SK-N-SH (cell line): ENCODE measurements around the gene GUK1. TPM values are rescaled to one million over a fixed set of nuclear protein-coding genes. Genes with fewer than 3 reads are reported as not detected.

Source experiments
- CTCF ChIA-PET: fragments of 300-600, 350-600 bp; formaldehyde crosslinking; extraction: SDS; loops from one replicate; lab custom pipeline; 2021; lab: Yijun Ruan, JAX
- POLR2A ChIA-PET: fragments of 350-600 bp; sonication (Branson Sonifier 250); formaldehyde crosslinking; extraction: SDS; loops from one replicate; lab custom pipeline; 2020; ENCODE audit warnings: antibody characterized with exemption, inconsistent platforms; lab: Yijun Ruan, JAX
- DNase-seq: peaks from one replicate; pipeline ENCODE4 v3.0.0; 2012
- H2AFZ ChIP-seq: fragments of 200-600 bp; sonication (generic); 2 replicates; pipeline ENCODE4 v1.8.1; 2016; ENCODE audit warnings: antibody characterized with exemption, mild to moderate bottlenecking, low read depth
- H3F3A ChIP-seq: fragments of 200-600 bp; sonication (generic); replicated peaks from 2 replicates; pipeline ENCODE3; 2016; ENCODE audit warnings: antibody characterized with exemption, mild to moderate bottlenecking; ENCODE audit not compliant: insufficient read depth
- H3K27ac ChIP-seq, 2 experiments: fragments of 200-500 bp in 1 of 2; fragments of 200-600 bp in 1 of 2; sonication (Bioruptor generic) in 1 of 2; sonication (generic), shearing (Covaris generic) in 1 of 2; 2 replicates each; pipeline versions ENCODE4 v1.5.1 to v1.6.1; 2014 to 2016; ENCODE audit warnings: low read depth in 2 of 2, inconsistent platforms in 1 of 2, low read length in 1 of 2, mild to moderate bottlenecking in 1 of 2, mixed read lengths in 1 of 2
- H3K27me3 ChIP-seq: fragments of 200-600 bp; sonication (generic), shearing (Covaris generic); 2 replicates; pipeline ENCODE4 v1.6.1; 2016; ENCODE audit warnings: mixed run types; ENCODE audit not compliant: insufficient read depth
- H3K36me3 ChIP-seq, 2 experiments: fragments of 200-500 bp in 1 of 2; fragments of 200-600 bp in 1 of 2; sonication (Bioruptor generic) in 1 of 2; sonication (generic) in 1 of 2; replicated peaks in 1 of 2; 2 replicates each; pipeline versions ENCODE3 to v1.5.1; 2014 to 2016; ENCODE audit warnings: low read length in 1 of 2, mild to moderate bottlenecking in 1 of 2; ENCODE audit not compliant: insufficient read depth in 2 of 2, control insufficient read depth in 1 of 2
- H3K4me1 ChIP-seq, 2 experiments: fragments of 200-500 bp in 1 of 2; fragments of 200-600 bp in 1 of 2; sonication (Bioruptor generic) in 1 of 2; sonication (generic), shearing (Covaris generic) in 1 of 2; 2 replicates each; pipeline versions ENCODE4 v1.5.1 to v1.6.1; 2014 to 2016; ENCODE audit warnings: low read depth in 1 of 2, low read length in 1 of 2, mixed run types in 1 of 2; ENCODE audit not compliant: insufficient read depth in 2 of 2, control insufficient read depth in 1 of 2
- H3K4me2 ChIP-seq: fragments of 200-600 bp; sonication (generic), shearing (Covaris generic); 2 replicates; pipeline ENCODE4 v1.6.1; 2017; ENCODE audit warnings: mixed run types
- H3K4me3 ChIP-seq, 2 experiments: fragments of 200-500 bp in 1 of 2; fragments of 200-600 bp in 1 of 2; sonication (Bioruptor generic) in 1 of 2; sonication (generic), shearing (Covaris generic) in 1 of 2; 2 replicates each; pipeline versions ENCODE4 v1.5.1 to v1.8.1; 2014 to 2016; ENCODE audit warnings: low read depth in 2 of 2, inconsistent platforms in 1 of 2, low read length in 1 of 2, mild to moderate bottlenecking in 1 of 2, mixed read lengths in 1 of 2, moderate library complexity in 1 of 2
- H3K79me2 ChIP-seq: fragments of 200-600 bp; sonication (generic); 2 replicates; pipeline ENCODE4 v1.8.1; 2017; ENCODE audit warnings: mild to moderate bottlenecking; ENCODE audit not compliant: insufficient read depth
- H3K9ac ChIP-seq: fragments of 200-600 bp; sonication (generic); 2 replicates; pipeline ENCODE4 v1.6.1; 2017; ENCODE audit warnings: mixed run types
- H3K9me2 ChIP-seq: fragments of 200-600 bp; sonication (generic); 2 replicates; pipeline ENCODE4 v1.6.1; 2017; ENCODE audit warnings: mixed run types
- H3K9me3 ChIP-seq: fragments of 200-600 bp; sonication (generic); 2 replicates; pipeline ENCODE4 v1.6.1; 2017; ENCODE audit warnings: mixed run types, mild to moderate bottlenecking, moderate library complexity
- H4K20me1 ChIP-seq: fragments of 200-600 bp; sonication (generic); 2 replicates; pipeline ENCODE4 v1.6.1; 2017; ENCODE audit warnings: mild to moderate bottlenecking, mixed run types; ENCODE audit not compliant: insufficient read depth
- CHD2 ChIP-seq: fragments of 150-350 bp; IDR thresholded peaks from 2 replicates; pipeline ENCODE4 v1.6.1; 2018; ENCODE audit warnings: low read length; ENCODE audit not compliant: partially characterized antibody
- CTCF ChIP-seq: fragments of 200-600 bp; sonication (generic); IDR thresholded peaks from 2 replicates; pipeline ENCODE4 v1.6.1; 2017; ENCODE audit warnings: antibody characterized with exemption, mild to moderate bottlenecking, moderate library complexity
- EP300 ChIP-seq, 2 experiments: IDR thresholded peaks; 2 replicates each; pipeline versions ENCODE4 v1.4.0 to v1.6.1; 2012; ENCODE audit warnings: borderline replicate concordance in 1 of 2, low read depth in 1 of 2, low read length in 1 of 2
- FOXM1 ChIP-seq: IDR thresholded peaks from 2 replicates; pipeline ENCODE4 v1.4.0; 2012; ENCODE audit warnings: low read depth, mild to moderate bottlenecking
- JUND ChIP-seq: IDR thresholded peaks from 2 replicates; pipeline ENCODE4 v1.4.0; 2012
- MEF2A ChIP-seq: IDR thresholded peaks from 2 replicates; pipeline ENCODE4 v1.4.0; 2012; ENCODE audit warnings: low read depth, borderline replicate concordance
- NFIC ChIP-seq: IDR thresholded peaks from 2 replicates; pipeline ENCODE4 v1.4.0; 2012; ENCODE audit warnings: borderline replicate concordance
- RFX5 ChIP-seq: IDR thresholded peaks from 2 replicates; pipeline ENCODE4 v1.6.1; 2012; ENCODE audit warnings: mild to moderate bottlenecking, improper control_type of control experiment, low read length
- SMC3 ChIP-seq: IDR thresholded peaks from 2 replicates; pipeline ENCODE4 v1.6.1; 2012; ENCODE audit warnings: low read depth, low read length, improper control_type of control experiment
- TAF1 ChIP-seq: IDR thresholded peaks from 2 replicates; pipeline ENCODE4 v1.6.1; 2012; ENCODE audit warnings: low read depth, mild to moderate bottlenecking, low read length, moderate library complexity, borderline replicate concordance
- TCF12 ChIP-seq: IDR thresholded peaks from 2 replicates; pipeline ENCODE4 v1.4.0; 2012
- TEAD4 ChIP-seq: IDR thresholded peaks from 2 replicates; pipeline ENCODE4 v1.4.0; 2012; ENCODE audit warnings: mild to moderate bottlenecking, borderline replicate concordance; ENCODE audit not compliant: insufficient read depth
- WGBS: methylation state at CpG from one replicate; pipeline ENCODE4 v1.1.6; 2017; ENCODE audit warnings: low lambda C conversion rate; 5-methylcytosine and 5-hydroxymethylcytosine counted together
- polyA plus RNA-seq, 3 experiments: library from polyadenylated mRNA; depleted of rRNA; stranded (reverse); fragments of >200 nt; gene quantifications; 2 replicates each; pipeline ENCODE4 v1.2.3, GENCODE V29; 2012
- small RNA-seq, 7 experiments: library from RNA; depleted of rRNA; stranded (forward); fragments of <200 nt; gene quantifications; one replicate each; pipeline ENCODE3, GENCODE V24; 2012
- TF ChIP-seq, protein P1 (sequence below): fragments of 150-350 bp; IDR thresholded peaks from 2 replicates; pipeline ENCODE4 v1.6.1; 2017; ENCODE audit warnings: antibody characterized with exemption, low read length, low read depth, borderline replicate concordance
- TF ChIP-seq, protein P2 (sequence below): fragments of 150-350 bp; IDR thresholded peaks from 2 replicates; pipeline ENCODE4 v1.6.1; 2016; ENCODE audit warnings: mild to moderate bottlenecking, low read depth, low read length

Gene GUK1
- polyA plus RNA-seq, 1 of the 3 experiments (the other 2 are of a cell fraction), result 742 TPM

- TF ChIP-seq CTCF, result no peak
- TF ChIP-seq, protein P1, sequence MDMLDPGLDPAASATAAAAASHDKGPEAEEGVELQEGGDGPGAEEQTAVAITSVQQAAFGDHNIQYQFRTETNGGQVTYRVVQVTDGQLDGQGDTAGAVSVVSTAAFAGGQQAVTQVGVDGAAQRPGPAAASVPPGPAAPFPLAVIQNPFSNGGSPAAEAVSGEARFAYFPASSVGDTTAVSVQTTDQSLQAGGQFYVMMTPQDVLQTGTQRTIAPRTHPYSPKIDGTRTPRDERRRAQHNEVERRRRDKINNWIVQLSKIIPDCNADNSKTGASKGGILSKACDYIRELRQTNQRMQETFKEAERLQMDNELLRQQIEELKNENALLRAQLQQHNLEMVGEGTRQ, result no peak
- no peak for TF ChIP-seq JUND
- no peak for TF ChIP-seq MEF2A
- TF ChIP-seq NFIC, result no peak
- TF ChIP-seq FOXM1, result no peak
These were observed 55.1 kb downstream of the GUK1 start (continued) for GRCh38 chr1:228194921-228195812.

DNA sequence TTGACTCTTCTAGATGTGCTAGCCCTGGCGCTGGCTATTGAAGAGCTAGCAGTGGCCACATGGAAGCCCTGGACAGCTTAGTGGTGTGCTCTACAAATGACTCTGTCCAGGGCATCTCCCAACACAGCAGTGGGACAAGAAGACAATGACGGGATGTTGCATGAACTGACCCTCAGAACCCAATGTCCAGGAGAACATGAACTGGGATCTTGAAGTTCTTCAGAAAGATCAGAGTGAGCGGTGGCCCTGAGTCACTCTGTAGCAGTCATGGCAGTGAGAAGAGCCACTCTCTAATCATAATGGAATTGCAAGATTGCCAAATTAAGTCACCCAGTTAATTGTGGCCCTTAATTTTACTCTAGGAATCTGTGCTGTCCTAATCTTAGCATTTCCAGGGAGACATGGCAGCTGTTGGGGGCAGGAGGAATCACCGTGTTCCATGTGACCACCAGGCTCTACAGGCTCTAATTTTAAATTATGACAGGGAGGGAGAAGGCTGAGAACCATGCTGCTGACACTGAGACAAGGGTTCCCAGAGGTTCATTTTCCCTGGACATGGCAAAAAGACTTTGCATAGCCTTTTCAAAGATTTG, 57.6 kb downstream of the GUK1 start:
- WGBS, result 65% methylated on average over 3 of the region's 4 CpGs
- H3K9ac ChIP-seq, result no peak overlapping the region
- CTCF ChIA-PET, result no interaction called here

More for the DNA sequence above, 57.6 kb downstream of the GUK1 start:
- Histone ChIP-seq H3K9me3 (peaks cover 9% of the 10 kb centered on the region), H3K4me1 (no peaks in the 10 kb centered on the region), H3K79me2 (no peaks in the 10 kb centered on the region), H3K9me2 (no peaks in the 10 kb centered on the region), H3F3A (peaks cover 7% of the 10 kb centered on the region), H3K4me2 (no peak overlapping the region), H3K4me3 (no peak overlapping the region), H3K36me3 (peaks cover 0 to 3% of the 10 kb centered on the region in 2 experiments), H3K27me3 (no peaks in the 10 kb centered on the region), H4K20me1 (no peaks in the 10 kb centered on the region), H2AFZ (no peak overlapping the region), H3K27ac (no peak overlapping the region)
- DNase-seq, result no peak
- POLR2A ChIA-PET, result interaction anchor here (0.7 kb wide), 1 partner anchor 19 kb away, joined by 3 read pairs; no protein-coding TSS in a partner anchor
- no peak for TF ChIP-seq EP300 (IDR thresholded peaks at IDR 0.05; ENCODE audit: borderline replicate concordance in 1 of 2, low read depth in 1 of 2, low read length in 1 of 2)
- TF ChIP-seq TEAD4, result no peak
- TF ChIP-seq, protein P1, result no peak
- TF ChIP-seq NFIC, result no peak
- no peak for TF ChIP-seq TAF1
- TF ChIP-seq SMC3, result no peak
- TF ChIP-seq, protein P2, sequence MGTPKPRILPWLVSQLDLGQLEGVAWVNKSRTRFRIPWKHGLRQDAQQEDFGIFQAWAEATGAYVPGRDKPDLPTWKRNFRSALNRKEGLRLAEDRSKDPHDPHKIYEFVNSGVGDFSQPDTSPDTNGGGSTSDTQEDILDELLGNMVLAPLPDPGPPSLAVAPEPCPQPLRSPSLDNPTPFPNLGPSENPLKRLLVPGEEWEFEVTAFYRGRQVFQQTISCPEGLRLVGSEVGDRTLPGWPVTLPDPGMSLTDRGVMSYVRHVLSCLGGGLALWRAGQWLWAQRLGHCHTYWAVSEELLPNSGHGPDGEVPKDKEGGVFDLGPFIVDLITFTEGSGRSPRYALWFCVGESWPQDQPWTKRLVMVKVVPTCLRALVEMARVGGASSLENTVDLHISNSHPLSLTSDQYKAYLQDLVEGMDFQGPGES, result no peak
- no peak for TF ChIP-seq CHD2
- TF ChIP-seq JUND, result no peak
- TF ChIP-seq FOXM1, result no peak
- no peak for TF ChIP-seq TCF12
- TF ChIP-seq RFX5, result no peak
- TF ChIP-seq, all 33 proteins: peak for 0

Small RNA genes within 50 kb of the gene (small RNA-seq; reads per million reads assigned to genes)
- 0 reads per million in 7 experiments for gene AL359510.1

Other genes with a start within 250 kb of the GUK1 start
- gene WNT9A, start 192.3 kb upstream of the GUK1 start, polyA plus RNA-seq (2012; rRNA removed), result 0.31 and 0.36 TPM in 2 replicates
- not detected in 2 replicates for gene WNT3A, start 133.3 kb upstream of the GUK1 start, polyA plus RNA-seq (2012; rRNA removed)
- 659 and 713 TPM in 2 replicates for gene ARF1, start 57.6 kb upstream of the GUK1 start, polyA plus RNA-seq (2012; rRNA removed)
- 28.6 and 42.9 TPM in 2 replicates for gene C1orf35, start 37.0 kb upstream of the GUK1 start, polyA plus RNA-seq (2012; rRNA removed)
- 70.3 and 75.3 TPM in 2 replicates for gene MRPL55, start 31.0 kb upstream of the GUK1 start, polyA plus RNA-seq (2012; rRNA removed)
- gene GJC2, start 9.7 kb downstream of the GUK1 start, polyA plus RNA-seq (2012; rRNA removed), result 0.92 and 0.97 TPM in 2 replicates
- 1.8 TPM in 2 replicates for gene IBA57, start 25.5 kb downstream of the GUK1 start, polyA plus RNA-seq (2012; rRNA removed)
- gene OBSCN, start 67.8 kb downstream of the GUK1 start, polyA plus RNA-seq (2012; rRNA removed), result 3.4 and 4.0 TPM in 2 replicates